Activated CD4-positive, alpha-beta T cell treated with anti-CD3 and anti-CD28 coated beads for 1 hour (primary cell): ENCODE measurements around the gene SH2D5.

Experiments
- DNase-seq: peaks from one replicate; pipeline ENCODE4 v3.0.0-alpha.2; 2020

The SH2D5 gene

GRCh38 chr1:20732588-20733359, at the start of gene SH2D5:
SH2D5 (minus strand) TSS chr1:20732703; CDS start chr1:20728044, 4,659 bp downstream.
- DNase-seq: peak; percentile 61

GRCh38 chr1:20775700-20776099, 43.2 kb upstream of the SH2D5 start:
- DNase-seq: no peak

GRCh38 chr1:20771780-20772179, 39.3 kb upstream of the SH2D5 start:
- DNase-seq: no peak

GRCh38 chr1:20770314-20771087, 38.0 kb upstream of the SH2D5 start:
- DNase-seq: no peak

GRCh38 chr1:20767271-20767670, 34.8 kb upstream of the SH2D5 start:
- no peak for DNase-seq

DNA sequence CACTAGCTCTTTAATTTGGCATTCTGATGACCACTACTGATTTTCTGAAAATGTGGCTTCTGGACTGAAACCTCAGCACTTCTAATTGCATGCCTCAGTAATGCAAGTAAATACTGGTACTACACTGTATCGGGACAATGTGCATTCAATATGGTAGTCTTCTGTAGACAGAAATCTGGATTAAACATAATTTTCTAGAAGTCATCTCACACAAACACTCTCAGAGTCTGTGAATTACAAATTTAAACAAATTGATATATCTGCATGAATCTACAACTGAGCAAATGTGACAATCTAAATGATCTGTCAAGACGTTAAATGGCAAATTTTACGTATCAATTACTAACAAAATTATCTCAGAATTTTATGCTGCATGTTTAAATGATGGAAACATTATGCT, 30.9 kb upstream of the SH2D5 start:
- DNase-seq: no peak

- no peak for DNase-seq
Observed at GRCh38 chr1:20760322-20760721, 27.8 kb upstream of the SH2D5 start.

GRCh38 chr1:20753589-20753988, 21.1 kb upstream of the SH2D5 start:
- DNase-seq: no peak

DNA sequence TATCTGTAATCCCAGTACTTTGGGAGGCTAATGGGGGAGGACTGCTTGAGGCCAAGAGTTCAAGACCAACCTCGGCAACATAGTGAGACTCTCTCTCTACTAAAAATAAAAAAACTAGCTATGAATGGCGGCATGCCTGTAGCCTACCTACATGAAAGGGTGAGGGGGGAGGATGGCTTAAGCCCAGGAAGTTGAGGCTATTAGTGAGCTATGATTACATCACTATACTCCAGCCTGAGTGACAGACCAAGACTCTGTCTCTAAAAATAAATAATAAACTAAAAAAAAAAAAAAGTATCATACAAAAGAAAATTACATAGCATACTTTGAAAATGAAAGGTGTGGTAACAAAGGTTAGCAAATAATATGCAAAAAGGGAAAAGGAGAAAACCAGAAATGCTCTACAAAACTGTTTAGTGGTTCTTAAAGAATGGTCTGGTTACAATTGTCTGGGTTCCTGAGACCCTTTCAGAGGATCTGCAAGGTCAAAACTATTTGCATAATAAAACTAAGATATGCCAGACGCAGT, 19.0 kb upstream of the SH2D5 start:
- no peak for DNase-seq

DNA sequence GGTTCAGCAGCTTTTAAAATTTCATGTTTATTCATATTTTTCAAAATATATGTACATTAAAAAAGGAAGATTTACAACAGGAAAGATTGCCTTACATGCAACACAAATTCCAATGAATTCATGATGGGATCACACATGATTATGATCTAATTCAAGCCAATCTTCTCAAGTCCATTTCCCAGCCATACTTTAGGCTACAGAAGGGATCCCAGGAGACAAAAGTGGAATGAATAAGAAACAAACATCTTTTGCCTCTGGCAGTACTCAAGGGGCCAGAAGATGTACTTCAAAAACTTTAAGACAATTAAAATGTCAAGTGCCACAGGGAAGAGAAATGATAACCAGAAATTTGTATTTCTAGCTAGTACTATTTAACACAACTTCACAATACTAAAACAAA, 10.2 kb upstream of the SH2D5 start:
- DNase-seq: no peak

GRCh38 chr1:20740781-20741180, 8.3 kb upstream of the SH2D5 start:
- DNase-seq: no peak

- DNase-seq: no peak
Observed at GRCh38 chr1:20739225-20739624, 6.7 kb upstream of the SH2D5 start.

GRCh38 chr1:20735581-20736111, 3.1 kb upstream of the SH2D5 start:
- no peak for DNase-seq

- no peak for DNase-seq
Observed at GRCh38 chr1:20733360-20733975, 965 bp upstream of the SH2D5 start.

GRCh38 chr1:20732071-20732587, 374 bp downstream of the SH2D5 start:
- peak; percentile 40 for DNase-seq

DNA sequence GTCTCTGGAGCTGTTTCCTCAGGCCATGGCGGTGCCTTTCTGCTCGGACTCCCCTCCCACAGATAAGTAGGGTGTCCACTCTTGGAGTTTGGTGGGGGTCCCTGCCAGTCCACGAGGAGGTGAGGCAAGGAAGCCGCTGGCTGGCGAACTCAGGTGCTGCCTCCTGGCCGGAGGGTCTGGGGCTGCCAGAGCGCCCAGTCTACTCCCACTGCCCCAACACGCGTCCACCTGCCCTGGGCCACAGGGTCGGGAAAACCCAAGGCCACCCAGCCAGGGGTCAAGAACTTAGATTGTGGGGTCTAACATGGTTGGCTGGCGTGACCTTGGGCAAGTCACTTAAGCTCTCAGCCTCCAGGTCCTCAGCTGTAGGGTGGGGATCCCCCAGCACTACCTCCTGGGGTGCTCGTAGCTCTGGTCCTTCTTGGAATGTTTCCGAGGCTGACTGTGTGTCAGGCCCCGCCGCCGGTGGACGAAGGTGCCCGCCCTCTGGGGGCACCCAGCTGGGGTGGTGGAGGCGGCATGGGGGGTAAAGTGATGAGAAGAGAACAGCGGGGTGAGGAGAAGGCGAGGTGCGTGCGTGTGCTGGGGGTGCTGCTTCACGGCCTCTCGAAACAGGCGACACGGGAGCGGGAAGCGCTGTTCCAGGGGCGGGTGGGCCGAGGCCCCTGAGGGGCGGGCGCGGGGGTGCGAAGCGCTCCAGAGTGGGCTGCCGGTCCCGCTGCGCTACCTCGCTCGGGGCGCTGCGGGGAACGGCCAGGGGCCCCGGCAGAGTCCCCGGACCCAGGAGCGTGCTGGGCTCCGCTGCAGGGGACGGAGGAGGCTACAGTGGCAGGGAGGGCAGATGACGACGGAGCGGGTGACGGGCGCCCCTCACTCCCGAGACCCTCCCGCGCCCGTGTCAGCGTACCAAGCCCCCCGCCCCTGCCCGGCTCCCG, 1.2 kb downstream of the SH2D5 start:
- DNase-seq: no peak

- DNase-seq: no peak
Observed at GRCh38 chr1:20730690-20731056, 1.8 kb downstream of the SH2D5 start.

DNA sequence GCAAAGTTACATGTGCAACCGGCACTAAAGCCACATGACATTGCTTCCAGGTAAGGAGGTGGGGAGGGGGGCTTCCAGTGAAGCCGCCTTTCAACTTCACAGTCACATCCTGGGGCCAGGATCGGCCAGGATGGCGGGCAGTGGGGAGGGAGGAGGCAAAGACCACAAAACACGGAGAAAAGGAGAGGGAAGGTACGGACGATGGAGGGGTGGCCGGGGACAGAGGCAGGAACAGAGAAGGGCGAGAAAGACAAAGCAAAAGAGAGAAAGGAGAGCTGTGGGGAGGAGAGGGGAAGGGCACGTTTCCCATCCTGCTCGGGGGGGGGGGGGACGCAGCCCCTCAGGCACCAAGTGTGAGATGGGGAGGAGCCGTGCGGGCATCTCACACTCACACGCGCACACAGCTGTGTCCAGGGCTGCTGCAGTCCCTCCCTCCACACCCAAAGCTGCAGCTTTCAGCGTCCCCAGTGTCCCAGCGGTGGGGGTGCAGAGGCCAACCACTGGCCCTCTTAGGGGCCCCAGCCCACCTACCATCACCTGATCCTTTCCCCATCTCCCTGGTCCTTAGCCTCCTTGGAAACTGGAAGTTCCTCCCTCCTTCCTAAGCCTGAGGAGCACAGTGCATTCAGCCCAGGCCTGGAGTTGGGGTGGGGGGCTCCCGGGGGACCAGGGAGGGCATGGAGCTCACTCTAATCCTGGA, 2.4 kb downstream of the SH2D5 start:
- no peak for DNase-seq

- no peak for DNase-seq
Observed at GRCh38 chr1:20729155-20729931, 3.2 kb downstream of the SH2D5 start.

- peak; percentile 6 for DNase-seq
Observed at GRCh38 chr1:20728371-20729154, 3.9 kb downstream of the SH2D5 start.
